Activated CD4-positive, alpha-beta T cell treated with anti-CD3 and anti-CD28 coated beads, Interleukin-2, amount 10 ng/mL, durations not matched to agents 24 days and 14 days (primary cell): ENCODE results near the gene FXYD7. TPM values are rescaled to one million over a fixed set of nuclear protein-coding genes. Genes with fewer than 3 reads are reported as not detected.
A peak's percentile ranks its signal among the peaks of the same experiment; 100 is the strongest.

Experiments
- DNase-seq: peaks from one replicate; pipeline ENCODE4 v3.0.0; 2022
- H3K27ac Mint-ChIP-seq: one replicate; pipeline ENCODE4 v1.8.0; 2022; ENCODE audit warnings: mild to moderate bottlenecking, mixed read lengths
- H3K27me3 Mint-ChIP-seq: one replicate; pipeline ENCODE4 v1.8.0; 2022; ENCODE audit warnings: mixed read lengths
- H3K36me3 Mint-ChIP-seq: one replicate; pipeline ENCODE4 v1.8.0; 2022; ENCODE audit warnings: low read depth, mild to moderate bottlenecking, mixed read lengths
- H3K4me1 Mint-ChIP-seq: one replicate; pipeline ENCODE4 v1.8.0; 2021; ENCODE audit warnings: mixed read lengths
- H3K4me3 Mint-ChIP-seq: one replicate; pipeline ENCODE4 v1.8.0; 2022; ENCODE audit warnings: mild to moderate bottlenecking, moderate library complexity, mixed read lengths
- H3K9me3 Mint-ChIP-seq: one replicate; pipeline ENCODE4 v1.8.0; 2021; ENCODE audit warnings: mixed read lengths
- intact Hi-C: fragments of 100-400 bp; cut with micrococcal nuclease; formaldehyde crosslinking; loops from one replicate; pipeline ENCODE4 v1.15.1; 2023
- total RNA-seq: library from RNA; stranded (reverse); gene quantifications from 2 replicates; pipeline ENCODE4 v1.2.3, GENCODE V29; 2022

The FXYD7 gene
- total RNA-seq, 1 donor from 2014 or later, result 0.23 TPM

DNA sequence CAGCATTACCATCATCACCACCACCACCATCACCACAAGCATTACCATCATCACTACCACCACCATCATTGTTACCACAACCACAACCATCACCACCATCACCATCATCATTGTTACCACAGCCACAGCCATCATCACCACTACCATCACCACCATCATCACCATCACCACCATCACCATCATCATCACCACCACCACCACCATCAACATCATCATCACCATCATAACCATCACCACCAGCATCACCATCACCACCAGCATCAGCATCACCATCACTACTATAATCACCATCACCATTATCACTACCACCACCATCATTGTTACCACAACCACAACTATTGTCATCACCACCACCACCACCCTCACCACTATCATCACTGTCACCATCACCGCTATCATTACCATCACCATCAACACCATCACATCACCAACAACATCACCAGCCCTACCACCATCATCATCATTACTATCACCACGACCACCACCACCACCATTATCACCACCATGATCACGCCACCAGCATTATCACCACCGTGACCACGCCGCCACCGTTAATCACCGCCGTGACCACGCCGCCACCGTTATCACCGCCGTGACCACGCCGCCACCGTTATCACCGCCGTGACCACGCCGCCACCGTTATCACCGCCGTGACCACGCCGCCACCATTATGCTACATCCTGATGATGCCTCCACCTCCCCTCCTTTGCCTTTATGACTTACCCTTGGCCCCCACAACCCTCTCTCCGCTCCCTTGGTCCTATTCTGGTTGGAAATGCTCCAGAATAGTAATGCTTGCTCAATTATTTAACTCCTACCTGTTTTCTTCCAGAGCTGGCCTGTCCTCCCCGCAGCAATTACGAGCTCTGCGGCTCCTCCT, 37.4 kb upstream of the FXYD7 start:
- intact Hi-C loops, result no loop called here
- peaks cover 8% of the 10 kb centered on the region for H3K4me1 Mint-ChIP-seq
- H3K27ac Mint-ChIP-seq, result no peak overlapping the region
- no peaks in the 10 kb centered on the region for H3K36me3 Mint-ChIP-seq
- no peak for DNase-seq
- no peaks in the 10 kb centered on the region for H3K9me3 Mint-ChIP-seq
- H3K4me3 Mint-ChIP-seq, result no peak overlapping the region
- peaks cover 3% of the 10 kb centered on the region for H3K27me3 Mint-ChIP-seq

GRCh38 chr19:35106291-35106583, 36.8 kb upstream of the FXYD7 start:
- no peaks in the 10 kb centered on the region for H3K9me3 Mint-ChIP-seq
- no peak overlapping the region for H3K4me3 Mint-ChIP-seq
- intact Hi-C loops, result no loop called here
- H3K36me3 Mint-ChIP-seq, result no peaks in the 10 kb centered on the region
- H3K27me3 Mint-ChIP-seq, result peaks cover 3% of the 10 kb centered on the region
- H3K27ac Mint-ChIP-seq, result no peak overlapping the region
- DNase-seq, result no peak
- peaks cover 8% of the 10 kb centered on the region for H3K4me1 Mint-ChIP-seq

DNA sequence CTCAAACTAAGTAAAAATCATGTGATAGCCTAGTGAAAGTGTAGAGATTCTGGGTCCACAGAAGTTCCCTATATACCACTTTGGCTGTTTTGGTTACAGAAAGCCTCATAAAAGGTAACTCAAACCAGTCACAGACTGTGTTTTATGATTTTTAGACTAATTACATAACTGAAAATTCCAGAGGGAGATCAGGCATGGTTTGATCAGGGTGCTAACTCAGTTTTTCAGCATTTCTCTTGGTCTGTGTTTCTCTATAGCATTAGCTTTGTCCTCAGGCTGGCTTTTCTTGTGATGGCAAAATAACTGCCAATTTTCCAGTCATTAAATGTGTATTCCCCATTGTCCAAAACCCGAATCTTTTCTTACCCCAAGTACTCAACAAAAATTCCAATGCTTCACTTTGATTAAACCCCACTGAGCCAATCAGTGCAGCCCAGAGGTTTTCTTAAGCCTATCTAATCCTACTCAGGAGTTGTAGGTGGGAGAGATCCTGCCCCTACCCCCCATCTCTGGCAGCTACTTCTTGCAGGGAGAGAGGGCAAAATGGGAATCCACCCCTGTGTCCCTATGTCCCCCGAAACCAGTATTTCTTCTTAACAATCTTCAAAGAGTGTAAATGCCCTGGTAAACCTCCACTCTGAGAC, 36.0 kb upstream of the FXYD7 start:
- Mint-ChIP-seq H3K27me3 (peaks cover 3% of the 10 kb centered on the region), H3K4me3 (no peak overlapping the region), H3K9me3 (no peaks in the 10 kb centered on the region), H3K36me3 (no peaks in the 10 kb centered on the region), H3K27ac (no peak overlapping the region), H3K4me1 (peaks cover 8% of the 10 kb centered on the region)
- DNase-seq, result no peak
- intact Hi-C loops, result no loop called here

- Mint-ChIP-seq H3K4me1 (peaks cover 8% of the 10 kb centered on the region), H3K27ac (no peak overlapping the region)
These were observed 35.5 kb upstream of the FXYD7 start for GRCh38 chr19:35107545-35107944.

DNA sequence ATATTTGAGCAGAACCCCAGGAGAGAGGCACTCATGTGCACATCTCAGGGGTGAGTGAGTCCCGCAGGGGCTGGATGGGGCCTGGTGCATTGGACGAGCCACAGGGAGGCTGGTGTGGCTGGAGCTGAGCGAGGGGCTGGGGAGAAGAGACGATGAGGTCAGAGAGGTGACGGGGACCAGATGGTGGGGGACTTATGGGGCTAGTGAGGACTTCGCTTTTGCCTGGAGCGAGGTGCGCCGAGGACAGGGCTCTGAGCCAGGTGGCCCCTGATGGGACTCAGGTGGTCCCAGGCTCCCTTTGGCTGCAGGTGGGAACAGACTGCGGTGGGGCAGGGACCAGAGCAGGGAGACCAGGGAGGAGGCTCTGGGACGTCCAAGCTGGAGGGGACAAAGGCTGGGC, 34.3 kb upstream of the FXYD7 start:
- Mint-ChIP-seq H3K27ac (no peak overlapping the region), H3K4me1 (peaks cover 8% of the 10 kb centered on the region), H3K27me3 (peaks cover 3% of the 10 kb centered on the region), H3K36me3 (no peaks in the 10 kb centered on the region), H3K9me3 (no peaks in the 10 kb centered on the region), H3K4me3 (no peak overlapping the region)
- intact Hi-C loops, result no loop called here
- DNase-seq, result no peak

More at GRCh38 chr19:35107545-35107944, 35.5 kb upstream of the FXYD7 start:
- no peaks in the 10 kb centered on the region for H3K9me3 Mint-ChIP-seq
- DNase-seq, result no peak
- no peak overlapping the region for H3K4me3 Mint-ChIP-seq
- H3K27me3 Mint-ChIP-seq, result peaks cover 3% of the 10 kb centered on the region
- H3K36me3 Mint-ChIP-seq, result no peaks in the 10 kb centered on the region
- intact Hi-C loops, result no loop called here

DNA sequence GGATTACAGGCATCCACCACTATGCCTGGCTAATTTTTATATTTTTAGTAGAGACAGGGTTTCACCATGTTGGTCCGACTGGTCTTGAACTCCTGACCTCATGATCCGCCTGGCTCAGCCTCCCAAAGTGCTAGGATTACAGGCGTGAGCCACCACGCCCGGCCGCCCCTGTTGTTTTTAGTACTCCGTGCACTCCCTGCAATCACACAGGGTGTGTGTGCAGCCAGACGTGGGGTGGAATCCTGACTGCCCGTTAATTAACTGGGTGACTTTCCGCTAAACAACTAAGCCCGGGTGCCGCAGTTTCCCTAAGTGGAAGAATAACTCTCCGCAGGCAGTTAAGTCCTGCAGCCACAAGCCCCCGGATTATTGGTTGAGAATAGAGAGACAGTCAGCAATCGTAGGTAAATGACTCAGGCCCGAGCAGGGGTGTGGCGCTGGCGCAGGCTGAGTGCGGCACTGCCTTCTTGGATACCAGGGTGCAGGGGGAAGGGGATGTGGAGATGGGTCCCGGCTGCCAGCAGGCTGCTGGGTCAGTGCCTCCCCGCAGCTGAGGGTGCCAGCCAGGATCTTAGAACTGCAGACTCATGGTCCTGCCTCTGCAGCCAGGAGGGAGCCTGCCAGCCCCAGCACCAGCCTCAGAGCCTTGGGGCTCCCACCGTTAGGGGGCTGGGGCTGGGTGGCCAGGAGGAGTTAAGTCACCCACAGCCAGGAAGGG, 33.5 kb upstream of the FXYD7 start:
- no peak for DNase-seq
- Mint-ChIP-seq H3K4me1 (peaks cover 10% of the 10 kb centered on the region), H3K27ac (no peak overlapping the region), H3K36me3 (no peaks in the 10 kb centered on the region), H3K9me3 (no peaks in the 10 kb centered on the region), H3K27me3 (peaks cover 5% of the 10 kb centered on the region), H3K4me3 (no peak overlapping the region)
- intact Hi-C loops, result no loop called here

DNA sequence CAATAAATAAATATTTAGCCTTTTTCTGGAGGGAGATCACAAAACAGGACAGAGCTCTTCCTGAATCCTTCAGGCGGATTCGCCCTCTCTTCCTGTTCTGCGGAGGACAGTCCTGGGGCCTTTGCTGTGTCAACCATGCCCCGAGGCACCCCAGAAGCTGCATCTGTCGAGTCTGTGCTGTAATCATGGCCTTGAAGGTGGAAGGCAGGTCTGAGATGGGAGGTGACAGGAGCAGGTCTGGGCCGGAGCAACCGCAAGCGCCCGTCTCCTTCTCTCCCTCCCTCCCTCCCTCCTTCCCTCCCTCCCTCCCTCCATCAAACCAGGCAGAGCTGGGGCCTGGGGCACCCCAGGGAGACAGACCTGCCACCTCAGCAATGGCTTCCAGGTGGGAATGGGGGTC, 32.1 kb upstream of the FXYD7 start:
- Mint-ChIP-seq H3K4me3 (no peak overlapping the region), H3K27ac (no peak overlapping the region), H3K36me3 (no peaks in the 10 kb centered on the region), H3K4me1 (peaks cover 13% of the 10 kb centered on the region), H3K9me3 (no peaks in the 10 kb centered on the region), H3K27me3 (peaks cover 9% of the 10 kb centered on the region)
- DNase-seq, result no peak
- intact Hi-C loops, result no loop called here

GRCh38 chr19:35112995-35113688, 29.9 kb upstream of the FXYD7 start:
- Mint-ChIP-seq H3K27ac (no peak overlapping the region), H3K27me3 (peaks cover 9% of the 10 kb centered on the region), H3K36me3 (no peaks in the 10 kb centered on the region), H3K4me3 (no peak overlapping the region), H3K9me3 (no peaks in the 10 kb centered on the region), H3K4me1 (peaks cover 5% of the 10 kb centered on the region)
- intact Hi-C loops, result no loop called here
- DNase-seq, result no peak

- Mint-ChIP-seq H3K9me3 (no peaks in the 10 kb centered on the region), H3K27ac (no peak overlapping the region), H3K4me3 (no peak overlapping the region), H3K36me3 (no peaks in the 10 kb centered on the region), H3K27me3 (peaks cover 5% of the 10 kb centered on the region), H3K4me1 (peaks cover 5% of the 10 kb centered on the region)
- intact Hi-C loops, result loop anchor here (1.0 kb wide), 1 partner anchor 21 kb away; the partner anchor contains the start of gene LGI4
- peak; percentile 90 for DNase-seq
These were observed 28.5 kb upstream of the FXYD7 start for GRCh38 chr19:35114353-35115176.

DNA sequence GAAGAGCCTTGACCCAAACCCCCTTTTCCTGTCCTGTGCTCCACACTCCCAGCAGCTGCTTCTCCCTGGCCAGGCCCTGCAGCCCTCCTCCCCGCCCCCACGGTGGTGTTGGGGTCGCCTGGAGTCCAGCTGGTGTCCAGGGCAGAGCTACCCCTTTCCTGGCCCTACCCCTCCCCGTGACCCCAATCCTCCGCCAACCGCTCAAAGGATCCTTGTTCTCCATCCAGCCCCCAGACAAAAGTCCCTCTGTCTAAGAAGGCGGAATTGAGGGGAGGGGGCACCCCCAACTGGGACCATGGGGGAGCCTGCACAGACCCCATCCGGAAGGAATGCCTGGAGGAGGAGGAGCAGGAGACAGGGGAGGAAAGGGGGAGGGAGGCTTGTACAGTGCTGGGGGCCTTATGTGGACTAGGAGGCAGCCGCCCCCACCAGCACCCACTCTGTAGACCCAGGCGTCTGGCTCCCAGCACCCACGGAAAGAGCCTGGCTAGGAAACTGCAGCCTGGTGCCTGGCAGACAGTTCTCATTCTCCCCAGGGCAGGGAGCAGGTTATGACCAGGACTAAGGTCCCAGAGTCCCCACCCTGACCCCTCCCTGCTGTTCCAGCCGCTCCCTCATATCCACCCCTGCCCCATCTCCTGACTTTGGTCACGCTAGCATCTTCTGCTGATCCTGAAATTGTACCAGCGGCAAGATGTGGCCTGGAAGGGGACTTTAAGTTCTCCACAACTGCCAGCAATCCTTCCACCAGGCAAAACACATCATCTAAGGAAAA, 27.7 kb upstream of the FXYD7 start, which contains the start of gene FXYD3:
Gene FXYD3, plus strand, starts transcription at position 647 of the 775 bp plus-strand sequence. CDS start 3,554 bp downstream, outside the sequence.
- no peak for DNase-seq
- Mint-ChIP-seq H3K4me3 (no peak within 1 kb of the TSS), H3K36me3 (no peaks in the 10 kb centered on the region), H3K27me3 (peaks cover 5% of the 10 kb centered on the region), H3K4me1 (peaks cover 5% of the 10 kb centered on the region), H3K27ac (no peak within 1 kb of the TSS), H3K9me3 (no peaks in the 10 kb centered on the region)
- intact Hi-C loops, result no loop called here

DNA sequence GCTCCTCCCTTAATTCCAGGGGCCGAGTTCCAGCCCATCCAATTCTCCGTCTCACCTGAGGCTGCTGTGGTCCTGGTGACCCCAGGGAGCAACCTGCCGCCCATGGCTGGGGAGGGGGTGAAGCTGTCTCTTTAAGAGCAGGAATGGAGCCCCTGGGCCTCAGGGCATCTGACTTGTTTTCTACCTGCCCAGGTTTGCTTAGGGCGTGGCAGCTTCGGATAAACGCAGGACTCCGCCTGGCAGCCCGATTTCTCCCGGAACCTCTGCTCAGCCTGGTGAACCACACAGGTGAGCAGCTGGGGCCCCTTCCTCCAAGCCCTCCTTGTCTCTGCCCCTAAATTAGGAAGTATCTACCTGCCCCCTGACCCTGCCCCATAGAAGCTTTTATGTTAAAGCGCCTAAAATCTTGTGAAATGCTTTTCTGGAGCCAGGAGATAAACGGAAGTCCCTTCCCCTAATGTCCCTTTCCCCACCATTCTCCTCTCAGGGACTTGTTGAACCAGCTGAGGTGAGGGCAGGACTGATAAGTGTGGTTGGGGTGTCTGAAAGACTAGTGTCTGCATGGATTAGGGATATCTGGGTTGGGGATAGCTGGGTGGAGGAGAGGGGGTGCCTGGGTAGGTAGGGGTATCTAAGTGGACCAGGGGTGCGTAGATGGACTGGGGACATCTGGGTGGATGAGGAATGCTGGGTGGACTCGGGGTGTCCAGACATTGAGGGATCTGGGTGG, 26.8 kb upstream of the FXYD7 start:
- Mint-ChIP-seq H3K4me1 (peaks cover 5% of the 10 kb centered on the region), H3K4me3 (no peak overlapping the region), H3K9me3 (no peaks in the 10 kb centered on the region)

GRCh38 chr19:35117116-35117515, 25.9 kb upstream of the FXYD7 start:
- H3K27ac Mint-ChIP-seq, result no peak overlapping the region
- no peaks in the 10 kb centered on the region for H3K9me3 Mint-ChIP-seq
- intact Hi-C loops, result no loop called here
- no peak overlapping the region for H3K4me3 Mint-ChIP-seq
- peaks cover 5% of the 10 kb centered on the region for H3K27me3 Mint-ChIP-seq
- no peak for DNase-seq
- H3K36me3 Mint-ChIP-seq, result no peaks in the 10 kb centered on the region
- H3K4me1 Mint-ChIP-seq, result peaks cover 5% of the 10 kb centered on the region

More for the DNA sequence above, 26.8 kb upstream of the FXYD7 start:
- H3K36me3 Mint-ChIP-seq, result no peaks in the 10 kb centered on the region
- intact Hi-C loops, result no loop called here
- peaks cover 5% of the 10 kb centered on the region for H3K27me3 Mint-ChIP-seq
- H3K27ac Mint-ChIP-seq, result no peak overlapping the region
- DNase-seq, result no peak
